Activated T-cell treated with anti-CD3 and anti-CD28 coated beads for 24 hours (primary cell): ENCODE measurements around the gene TTC33.
A peak's percentile ranks its signal among the peaks of the same experiment; 100 is the strongest.
"Not testable (repeated sequence)": the region's sequence is repeated elsewhere in the genome, so short reads cannot be mapped to it uniquely, and the experiment has no call there.

Experiments
- DNase-seq: peaks from one replicate; pipeline ENCODE4 v3.0.0-alpha.2; 2020; ENCODE audit warnings: low read depth

TTC33 gene

DNA sequence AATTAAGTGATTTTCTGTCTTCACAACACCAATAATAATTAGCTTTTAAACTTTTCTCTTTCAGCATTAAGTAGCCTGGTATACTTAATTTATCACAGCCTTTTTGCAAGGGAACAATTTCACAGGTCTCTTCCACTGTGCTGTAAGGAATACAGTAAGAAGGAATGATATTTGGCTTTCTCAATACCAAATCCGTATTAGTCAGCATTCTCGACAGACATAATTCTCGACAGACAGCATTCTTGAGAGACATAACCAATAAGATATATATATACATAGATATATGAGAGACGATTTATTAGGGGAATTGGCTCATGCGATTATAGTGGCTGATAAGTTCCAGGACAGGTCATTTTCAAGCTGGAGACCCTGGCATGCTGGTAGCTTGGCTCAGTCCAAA, 24.4 kb upstream of the TTC33 start:
- no peak for DNase-seq

DNA sequence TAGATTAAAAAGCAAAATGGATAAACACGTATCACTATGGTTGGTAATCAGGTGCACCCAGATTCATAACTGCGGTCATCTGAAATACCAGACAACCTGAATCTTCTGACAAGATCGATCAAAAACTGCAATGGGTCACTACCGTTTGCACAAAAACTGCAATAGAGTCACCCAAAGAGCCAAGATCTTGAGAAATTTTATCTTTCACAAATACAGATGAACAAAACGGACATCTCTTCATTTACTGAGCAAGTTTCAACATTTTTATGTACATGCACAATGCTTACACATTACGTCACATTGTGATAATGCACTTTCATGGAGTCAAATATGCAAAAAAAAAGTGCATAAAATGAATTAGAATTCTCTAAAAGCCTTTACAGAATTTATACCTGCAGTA, 23.8 kb upstream of the TTC33 start:
- DNase-seq = no peak

DNA sequence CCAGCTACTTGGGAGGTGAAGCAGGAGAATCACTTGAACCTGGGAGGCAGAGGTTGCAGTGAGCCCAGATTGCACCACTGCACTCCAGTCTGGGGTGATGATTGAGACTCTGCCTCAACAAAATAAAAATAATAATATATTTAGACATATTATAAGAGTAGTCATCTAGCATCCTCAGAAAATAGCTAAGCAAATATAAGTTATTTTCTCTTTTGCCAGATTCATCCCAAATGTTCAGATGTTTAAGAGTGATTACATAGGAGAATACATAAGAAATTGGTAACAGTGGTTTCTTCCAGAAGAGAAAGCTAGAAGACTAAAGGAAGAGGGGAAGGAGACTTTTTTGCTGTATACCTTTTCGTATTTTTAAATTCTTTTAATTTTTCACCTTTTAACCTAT, 22.4 kb upstream of the TTC33 start:
- no peak for DNase-seq

DNA sequence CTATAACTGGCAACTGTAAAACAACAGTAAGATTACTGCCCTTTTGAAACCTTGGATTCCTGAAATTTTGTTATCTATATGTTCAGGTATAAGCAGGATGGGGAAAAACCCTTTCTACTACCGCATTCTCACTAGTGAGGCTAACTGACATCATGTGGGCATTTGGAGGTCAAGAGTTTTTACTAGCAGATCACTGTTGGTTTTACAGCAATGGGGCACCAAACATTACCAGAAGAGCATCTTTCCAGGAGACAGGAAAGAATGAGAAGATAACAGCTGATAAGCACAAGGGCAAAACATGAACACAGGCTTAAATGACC, 20.9 kb upstream of the TTC33 start:
- no peak for DNase-seq

DNA sequence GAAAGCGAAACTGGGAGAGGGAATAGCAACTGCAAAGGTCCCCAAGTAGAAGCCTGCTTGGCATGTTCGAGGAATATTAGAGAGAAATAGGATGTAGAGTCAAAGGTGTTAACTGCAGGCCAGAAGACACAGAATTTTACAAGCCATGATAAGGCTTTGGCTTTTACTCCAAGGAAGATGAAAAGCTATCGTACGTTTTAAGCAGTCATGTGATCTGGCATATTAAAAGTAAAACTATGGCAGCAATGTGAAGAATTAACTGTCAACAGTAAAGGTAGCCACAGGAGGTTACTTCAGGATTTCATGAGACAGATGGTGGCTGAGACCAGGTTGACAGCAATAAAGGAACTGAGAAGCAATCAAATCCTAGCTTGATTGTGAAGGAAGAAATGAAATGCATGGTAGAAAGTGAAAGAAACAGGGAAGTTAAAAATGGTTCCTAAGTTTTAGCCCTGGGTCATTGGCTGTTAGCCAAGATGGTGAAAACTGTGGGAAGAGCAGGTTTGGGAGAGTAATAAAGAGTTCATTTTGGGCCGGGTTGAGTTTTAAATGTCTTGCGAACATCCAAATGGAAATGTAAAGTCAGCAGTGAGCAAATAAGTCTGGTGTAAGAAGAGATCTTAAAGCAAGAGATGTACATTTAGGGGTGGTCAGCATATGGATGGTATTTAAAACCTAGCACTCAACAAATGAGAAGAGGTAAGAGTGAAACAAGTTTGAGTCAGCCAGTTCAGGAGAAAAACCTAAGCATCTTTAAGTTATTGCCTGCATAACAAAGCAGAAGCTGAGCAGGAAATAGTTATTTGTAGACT, 20.3 kb upstream of the TTC33 start:
- DNase-seq = no peak

DNA sequence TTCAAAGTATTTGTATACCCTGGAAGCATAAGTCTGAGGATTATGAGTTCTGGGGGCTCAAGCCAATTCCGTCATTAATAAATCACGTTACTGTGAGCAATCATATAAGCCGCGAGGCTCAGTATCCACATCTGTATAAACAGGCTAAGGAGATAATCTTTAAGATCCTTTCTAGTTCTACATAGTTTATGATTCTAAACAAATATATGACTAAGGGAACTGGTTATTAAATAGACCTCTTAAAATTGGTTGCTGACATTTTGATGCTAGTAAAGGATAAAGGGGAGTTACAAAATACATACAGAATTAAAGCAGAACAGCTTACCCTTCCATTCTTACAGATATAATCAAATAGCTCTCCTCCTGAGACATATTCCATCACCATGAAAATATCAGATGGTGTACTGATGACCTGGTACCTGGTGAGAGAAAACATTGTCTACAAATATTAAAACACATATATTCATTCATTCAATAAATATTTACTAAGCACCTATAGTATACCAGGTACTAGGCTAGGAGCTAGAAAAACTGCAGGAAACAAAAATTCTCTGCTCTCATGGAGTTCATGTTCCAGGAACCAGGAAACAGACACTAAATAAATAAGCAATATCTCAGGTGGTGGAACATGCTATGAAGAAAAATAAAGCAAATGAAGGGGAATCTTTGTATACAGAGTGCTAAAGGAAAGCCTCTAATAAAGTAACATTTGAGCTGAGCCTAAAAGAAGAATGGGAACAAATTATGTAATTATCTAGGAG, 19.5 kb upstream of the TTC33 start:
- no peak for DNase-seq

DNA sequence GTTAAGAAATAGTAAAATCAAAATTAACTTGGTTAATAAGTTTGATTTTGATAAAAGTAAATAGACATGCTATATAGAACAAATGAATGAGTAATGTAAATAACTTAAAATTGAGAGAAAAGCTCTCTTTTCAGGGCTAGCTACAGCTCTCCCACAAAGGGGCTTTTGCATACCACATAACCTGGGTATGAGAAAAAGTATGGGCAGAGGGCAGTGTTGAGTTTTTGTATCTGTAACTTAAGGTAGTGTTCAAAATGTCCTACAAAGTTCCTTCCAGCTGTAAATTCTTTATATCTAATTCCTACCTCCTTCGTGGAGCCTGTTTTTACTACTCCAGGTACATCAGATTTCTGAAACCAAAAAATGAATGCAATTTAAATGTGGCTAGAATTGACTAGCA, 18.9 kb upstream of the TTC33 start:
- no peak for DNase-seq

DNA sequence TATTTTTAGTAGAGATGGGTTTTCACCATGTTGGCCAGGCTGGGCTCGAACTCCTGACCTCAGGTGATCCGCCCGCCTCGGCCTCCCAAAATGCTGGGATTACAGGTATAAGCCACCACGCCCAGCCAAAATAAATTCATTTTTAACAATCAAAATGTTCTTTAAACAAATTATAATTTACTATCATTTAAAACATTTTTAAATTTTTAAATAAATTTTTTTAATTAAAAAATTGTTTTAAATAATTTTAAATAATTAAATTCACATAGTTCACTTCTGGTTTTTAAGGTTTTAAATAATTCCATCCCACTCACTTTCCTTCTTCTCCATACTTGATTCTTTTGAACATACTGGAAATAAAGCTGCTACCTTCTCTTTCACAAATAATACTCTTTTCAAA, 15.0 kb upstream of the TTC33 start:
- no peak for DNase-seq

DNA sequence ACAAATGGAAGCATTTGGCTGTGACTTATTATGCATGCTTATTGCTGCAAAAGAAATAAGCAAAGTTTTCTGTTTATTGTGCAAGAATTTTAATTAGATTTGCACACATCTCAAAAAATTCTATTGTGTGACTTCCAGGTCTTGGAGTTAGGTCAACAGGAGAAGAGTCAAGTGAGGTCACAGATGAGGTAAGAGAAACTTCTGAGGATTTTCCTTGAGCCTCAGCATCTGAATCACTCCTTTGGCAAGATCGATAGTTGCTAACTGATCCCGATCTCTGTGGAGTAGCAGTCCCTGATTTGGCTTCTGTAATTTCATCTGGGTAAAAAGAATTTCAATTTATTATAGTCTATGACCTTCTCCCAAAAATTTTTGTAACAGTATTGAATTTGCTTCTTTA, 6.9 kb upstream of the TTC33 start:
- no peak for DNase-seq

DNA sequence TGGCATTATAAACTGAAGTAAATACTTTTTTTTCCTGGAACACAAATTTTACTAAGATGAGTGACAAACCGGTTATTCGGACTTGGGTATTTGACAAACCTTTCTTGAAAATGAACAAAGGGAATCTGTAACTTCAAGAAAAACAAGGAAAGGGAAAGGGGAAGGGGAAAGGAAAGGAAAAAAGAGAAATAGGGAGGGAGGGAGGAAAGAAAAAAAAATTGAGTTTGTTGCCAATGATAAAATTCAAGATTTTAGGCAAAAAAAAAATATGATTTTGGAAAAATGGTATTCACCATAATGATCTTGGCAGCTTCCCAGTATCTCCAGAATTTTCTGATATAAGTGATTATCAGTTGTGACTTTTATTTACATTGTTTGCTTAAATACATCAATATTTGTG, 1.6 kb upstream of the TTC33 start:
- no peak for DNase-seq

DNA sequence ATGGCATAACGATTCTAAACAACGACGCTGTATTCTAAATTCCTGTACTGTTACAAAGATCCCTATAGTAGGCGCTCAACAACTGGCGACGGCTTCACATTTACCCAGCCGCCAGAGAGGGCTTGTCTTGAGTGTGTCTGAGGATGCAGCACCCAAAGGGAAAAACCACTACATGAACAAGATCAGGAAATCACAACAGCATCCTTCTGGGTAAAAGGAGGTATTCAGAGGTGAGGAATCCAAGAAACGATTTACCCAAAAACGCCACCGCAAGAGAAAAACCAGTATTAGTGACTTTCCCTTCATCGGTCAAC, 711 bp downstream of the TTC33 start:
- DNase-seq = peak; percentile 53

DNA sequence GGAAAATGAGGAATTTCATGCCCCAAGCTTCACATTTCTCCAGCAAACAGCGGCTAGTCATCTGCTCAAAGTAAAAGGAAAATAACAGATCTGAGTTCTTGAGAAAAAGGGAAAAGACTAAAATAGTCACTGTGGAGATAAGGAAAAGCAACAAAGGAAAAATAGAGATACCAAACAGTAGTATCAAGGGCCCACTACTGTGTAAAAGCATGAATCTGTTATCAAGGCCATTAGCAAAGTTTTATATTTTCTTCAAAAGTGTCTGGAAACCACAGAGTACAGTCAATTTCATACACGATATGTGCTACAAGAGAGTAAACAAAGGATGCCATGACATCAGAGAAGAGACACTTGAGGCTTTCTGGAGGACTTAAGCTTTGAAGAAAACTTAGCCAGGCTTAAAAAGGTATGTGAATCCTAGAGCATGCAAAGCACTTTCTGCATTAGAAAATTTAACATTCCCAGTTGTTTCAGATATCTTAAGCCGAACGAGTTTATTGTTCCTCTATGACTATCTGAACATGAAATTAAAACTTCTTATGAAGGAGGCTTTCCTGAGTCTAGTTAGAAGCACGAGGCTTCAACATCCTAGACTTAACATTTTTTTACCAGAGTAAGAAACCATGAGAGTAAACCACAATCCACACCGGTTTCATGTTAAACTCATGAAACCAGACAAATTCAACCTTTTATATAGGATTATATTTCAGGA, 1.2 kb downstream of the TTC33 start:
- DNase-seq = no peak

DNA sequence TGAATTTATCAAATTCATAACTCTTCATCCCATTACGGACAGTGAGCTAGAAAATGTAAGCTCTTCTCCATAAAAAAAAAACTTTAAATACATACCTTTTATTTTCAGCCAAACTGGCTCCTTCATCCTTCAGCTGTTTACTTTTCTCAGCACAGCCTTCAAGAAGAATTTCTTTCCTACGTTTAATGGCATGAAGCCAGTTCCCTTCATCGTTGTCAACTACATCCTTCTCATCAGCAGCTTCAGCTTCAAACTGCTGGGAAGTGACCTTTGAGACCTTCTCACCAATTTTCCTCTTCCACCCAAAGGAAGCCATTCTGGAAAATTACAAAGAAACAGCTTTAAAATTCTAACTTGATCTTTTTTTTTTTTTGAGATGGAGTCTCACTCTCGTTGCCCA, 9.1 kb downstream of the TTC33 start:
- DNase-seq = no peak

DNA sequence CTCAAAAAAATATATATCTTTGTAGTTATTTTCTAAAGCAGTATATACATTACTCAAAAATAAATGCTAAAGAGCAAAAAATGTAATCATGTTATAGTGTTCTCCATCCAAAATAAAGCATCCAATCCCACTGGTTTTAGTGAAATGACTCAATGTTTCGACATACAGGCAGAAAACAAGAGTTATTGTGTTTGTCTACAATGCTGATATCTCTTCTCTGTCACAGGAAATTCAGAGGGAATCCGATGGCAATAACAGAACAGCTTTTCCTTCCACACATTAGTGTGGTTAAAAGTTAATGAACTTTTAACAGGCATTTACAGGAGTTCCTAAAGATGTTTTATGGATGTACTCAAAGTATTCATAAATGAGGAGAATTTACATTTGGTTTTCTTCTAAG, 12.0 kb downstream of the TTC33 start:
- DNase-seq = no peak

DNA sequence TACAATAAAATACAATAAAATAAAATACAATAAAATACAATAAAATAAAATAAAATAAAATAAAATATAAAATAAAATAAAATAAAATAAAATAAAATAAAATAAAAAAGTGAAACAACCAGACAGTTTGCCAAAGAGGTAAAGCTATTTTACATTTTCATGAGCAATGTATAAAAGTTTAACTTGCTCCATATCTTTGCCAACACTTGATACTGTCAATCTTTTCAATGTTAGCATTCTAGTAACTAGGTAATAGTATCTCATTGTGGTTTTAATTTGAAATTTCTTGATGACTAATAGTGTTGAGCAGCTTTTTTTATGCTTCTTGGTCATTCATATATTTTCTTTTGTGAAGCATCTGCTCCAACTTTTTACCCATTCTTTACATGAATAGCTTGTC, 17.3 kb downstream of the TTC33 start:
- DNase-seq = no peak

DNA sequence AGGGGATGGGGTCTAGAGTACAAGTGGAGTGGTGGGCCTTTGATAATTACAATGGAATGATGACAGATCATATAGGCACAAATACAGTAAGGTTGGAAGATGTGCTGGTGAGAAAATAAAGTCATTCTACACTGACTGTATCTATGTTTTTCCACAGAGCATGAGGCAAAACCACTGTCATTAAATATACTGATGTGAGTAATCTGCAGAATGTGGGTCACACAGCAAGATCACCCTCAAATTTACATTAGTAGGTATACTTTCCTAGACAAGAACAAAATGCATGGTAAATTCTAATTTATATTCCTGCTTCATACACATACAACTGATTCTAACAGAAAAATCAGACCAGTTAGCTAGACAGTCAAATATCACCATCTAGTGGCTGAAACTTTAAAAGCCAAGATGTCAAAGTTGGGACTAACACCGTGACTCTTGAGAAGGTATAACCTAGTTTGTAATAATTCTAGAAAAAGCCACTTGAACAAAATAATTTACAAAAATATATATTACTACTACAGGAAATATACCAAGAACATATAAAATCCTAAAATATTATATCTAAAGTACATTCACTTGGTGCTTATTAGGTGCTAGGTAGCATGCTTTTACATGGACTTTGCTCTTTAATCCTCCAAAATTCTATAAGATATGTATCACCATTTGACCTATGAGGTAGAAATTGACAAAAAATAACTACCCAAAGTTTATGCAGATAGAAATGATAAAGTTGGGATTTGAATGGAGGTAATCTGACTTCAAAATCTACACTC, 19.5 kb downstream of the TTC33 start:
- DNase-seq = no peak

DNA sequence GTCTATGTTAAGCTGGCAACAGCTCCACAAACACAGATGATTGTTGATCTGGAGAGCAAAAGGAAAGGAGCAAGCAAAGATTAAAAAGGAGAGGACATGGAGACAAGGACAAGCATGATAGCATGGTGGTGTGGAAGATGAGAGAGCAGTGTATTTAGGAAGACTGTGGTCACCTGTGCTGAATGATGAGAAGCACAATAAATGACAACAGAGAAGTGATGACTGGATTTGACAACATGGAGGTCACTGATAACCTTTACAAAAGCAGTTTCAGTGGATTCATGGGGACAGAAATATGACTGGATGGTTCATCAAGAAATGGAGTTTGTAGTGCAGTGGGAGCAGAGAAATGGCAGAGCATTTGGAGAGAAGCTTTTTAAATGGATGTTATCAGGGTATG, 20.2 kb downstream of the TTC33 start:
- no peak for DNase-seq

DNA sequence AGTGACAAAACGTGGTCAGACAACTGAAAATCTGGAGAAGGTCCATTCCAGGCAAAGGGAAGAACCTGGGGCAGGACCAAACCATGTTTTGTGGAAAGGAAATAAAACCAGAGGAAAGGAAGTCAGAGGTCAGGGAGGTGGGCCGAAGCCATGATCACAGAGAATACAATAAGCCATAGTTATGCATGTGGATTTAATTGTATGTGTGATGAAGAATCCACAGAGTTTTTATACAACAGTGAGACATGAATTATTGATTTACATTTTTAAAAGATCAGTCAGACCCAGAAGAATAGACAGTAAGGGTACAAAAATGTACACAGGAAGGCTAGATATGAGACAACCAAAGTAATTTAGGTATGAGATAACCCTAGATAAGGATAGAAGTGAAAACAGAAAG, 20.8 kb downstream of the TTC33 start:
- DNase-seq = no peak

DNA sequence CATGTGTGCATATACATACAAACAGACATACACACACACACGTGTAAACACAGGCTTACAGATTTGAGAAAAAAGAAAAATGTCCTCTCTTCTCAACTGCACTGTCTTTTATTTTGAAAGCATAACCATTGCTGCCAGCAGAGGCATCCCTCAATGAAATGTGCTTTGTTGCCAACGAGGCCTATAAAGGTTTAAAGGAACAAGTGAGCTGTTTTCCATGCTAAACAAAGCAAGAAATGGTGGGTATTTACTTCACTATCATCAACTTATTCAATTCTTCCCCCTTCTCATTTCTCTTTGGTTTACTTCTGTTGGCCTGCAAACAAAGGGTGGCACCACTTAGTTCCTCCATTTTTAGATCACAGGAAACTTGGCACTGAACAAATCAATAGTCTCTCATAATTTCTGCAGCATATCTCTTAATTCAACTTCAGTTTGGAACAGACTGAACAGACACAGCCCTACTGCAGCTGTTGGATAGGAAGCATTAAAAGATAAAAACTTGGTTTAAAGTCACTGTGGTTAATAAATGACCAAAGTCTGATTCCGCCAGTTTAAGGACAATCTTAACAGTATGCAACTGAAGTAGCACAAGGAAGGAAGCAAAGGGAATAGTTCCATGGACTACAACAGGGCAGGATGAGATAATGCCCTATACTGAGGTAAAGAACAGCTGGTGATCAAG, 21.7 kb downstream of the TTC33 start:
- DNase-seq = no peak

DNA sequence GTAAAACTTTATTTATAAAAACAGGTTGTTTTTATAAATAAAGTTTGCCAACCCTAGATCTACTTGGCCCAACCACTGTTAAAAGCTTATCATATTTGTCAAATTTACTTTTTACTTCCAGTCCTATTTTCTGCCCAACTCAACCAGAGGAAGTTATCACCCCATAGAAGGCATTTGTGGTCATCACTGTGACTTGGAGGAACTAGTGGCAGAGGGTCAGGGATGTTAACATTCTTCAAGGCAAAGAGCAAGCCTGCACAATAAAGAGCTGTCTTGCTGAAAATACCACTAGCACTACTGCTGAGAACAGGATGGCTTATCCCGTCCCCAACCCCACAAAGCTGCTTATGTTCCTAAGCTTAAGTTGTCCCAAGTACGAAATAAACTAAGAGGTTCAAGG, 22.3 kb downstream of the TTC33 start:
- DNase-seq = no peak

DNA sequence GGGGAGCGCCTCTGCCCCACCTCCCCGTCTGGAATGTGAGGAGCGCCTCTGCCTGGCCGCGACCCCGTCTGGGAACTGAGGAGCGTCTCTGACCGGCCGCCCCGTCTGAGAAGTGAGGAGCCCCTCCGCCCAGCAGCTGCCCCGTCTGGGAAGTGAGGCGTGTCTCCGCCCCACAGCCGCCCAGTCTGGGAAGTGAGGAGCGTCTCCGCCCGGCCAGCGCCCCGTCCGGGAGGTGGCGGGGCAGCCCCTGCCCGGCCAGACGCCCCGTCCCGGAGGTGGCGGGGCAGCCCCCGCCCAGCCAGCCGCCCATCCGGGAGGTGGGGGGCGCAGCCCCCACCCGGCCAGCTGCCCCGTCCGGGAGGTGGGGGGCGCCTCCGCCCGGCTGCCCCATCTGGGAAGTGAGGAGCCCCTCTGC, 33.3 kb downstream of the TTC33 start:
- DNase-seq = not testable (repeated sequence)

DNA sequence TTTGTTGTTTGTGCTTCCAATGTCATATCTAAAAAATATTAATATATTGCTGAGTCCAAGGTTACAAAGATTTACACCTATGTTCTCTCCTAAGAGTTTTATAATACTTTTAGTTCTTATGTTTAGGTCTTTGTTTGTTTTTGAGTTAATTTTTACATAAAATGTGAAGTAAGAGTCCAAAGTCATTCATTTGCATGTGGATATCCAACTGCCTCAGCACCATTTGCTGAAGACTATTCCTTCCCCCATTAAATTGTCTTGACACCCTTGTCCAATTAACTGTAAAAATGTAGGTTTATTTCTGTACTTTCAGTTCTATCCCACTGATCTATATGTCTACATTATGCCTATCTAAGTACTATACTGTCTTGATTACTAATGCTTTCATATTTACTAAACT, 35.7 kb downstream of the TTC33 start:
- no peak for DNase-seq
